T47D (cell line): ENCODE results near the gene MYOZ2.
A peak's percentile ranks its signal among the peaks of the same experiment; 100 is the strongest.

Experiments used
- DNase-seq, 2 experiments: peaks; one replicate each; pipeline versions ENCODE4 v3.0.0 to v3.0.0-alpha.2; 2011 to 2012; ENCODE audit warnings: low read depth in 1 of 2, low spot score in 1 of 2
- JUND ChIP-seq: IDR thresholded peaks from 2 replicates; pipeline ENCODE4 v1.6.1; 2012; ENCODE audit warnings: low read depth
- in situ Hi-C: cut with HindIII; loops from 2 replicates; pipeline ENCODE4 v1.10.0; 2016; ENCODE audit warnings: low sequenced_read_pairs, low pct_unique_long_range_greater_than_20kb

The MYOZ2 gene

GRCh38 chr4:119212964-119213606 is 77.5 kb downstream of the MYOZ2 start:
- peak; percentile 16 to 75 for DNase-seq
- in situ Hi-C loops, result no loop called here
- TF ChIP-seq JUND, result no peak

- in situ Hi-C loops, result no loop called here
- no peak for DNase-seq
- no peak for TF ChIP-seq JUND
Observed at GRCh38 chr4:119218093-119218492, 82.5 kb downstream of the MYOZ2 start.

DNA sequence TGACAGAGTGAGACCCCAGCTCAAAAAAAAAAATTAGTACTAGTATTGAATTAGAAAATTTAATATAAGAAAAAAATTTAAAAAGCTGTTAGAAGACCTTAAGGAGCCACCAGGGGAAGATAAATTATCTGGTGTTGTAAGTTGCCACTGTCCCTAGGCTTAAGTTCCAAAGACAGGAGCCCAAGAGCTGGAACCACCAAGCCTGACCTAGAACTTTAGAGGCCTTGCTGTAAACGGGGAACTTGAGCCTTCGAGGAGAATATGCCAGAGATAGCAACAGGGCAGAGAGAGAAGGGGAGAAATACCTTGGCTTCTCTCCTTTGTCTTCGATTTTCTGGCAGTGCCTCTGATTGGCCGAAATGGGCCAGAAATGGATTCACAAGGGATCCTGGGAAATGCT is 85.8 kb downstream of the MYOZ2 start:
- in situ Hi-C loops, result no loop called here

DNA sequence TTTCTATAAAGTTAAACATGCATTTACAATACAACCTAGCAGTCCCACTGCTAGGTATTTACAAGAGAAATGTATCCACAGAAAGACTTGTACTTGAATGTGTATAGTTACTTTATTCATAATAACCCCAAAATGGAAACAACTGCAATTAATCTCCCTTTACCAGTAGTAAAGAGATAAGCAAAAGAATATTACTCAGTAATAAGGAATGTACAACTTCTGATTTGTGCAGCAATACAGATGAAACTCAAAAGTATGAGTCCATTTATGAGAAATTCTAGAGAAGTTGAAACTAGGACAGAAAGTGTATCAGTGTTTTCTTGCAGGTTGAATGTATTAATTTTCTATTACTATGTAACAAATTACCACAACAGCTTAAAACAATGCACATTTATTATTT is 92.1 kb downstream of the MYOZ2 start:
- no peak for TF ChIP-seq JUND
- no peak for DNase-seq
- in situ Hi-C loops, result no loop called here

More for the DNA sequence above, 85.8 kb downstream of the MYOZ2 start:
- no peak for DNase-seq
- no peak for TF ChIP-seq JUND

GRCh38 chr4:119228406-119228805 is 92.8 kb downstream of the MYOZ2 start:
- no peak for TF ChIP-seq JUND
- in situ Hi-C loops, result no loop called here

GRCh38 chr4:119229908-119230687 is 94.5 kb downstream of the MYOZ2 start:
- no peak for TF ChIP-seq JUND
- in situ Hi-C loops, result no loop called here
- DNase-seq, result no peak

More at GRCh38 chr4:119228406-119228805, 92.8 kb downstream of the MYOZ2 start:
- DNase-seq, result no peak

DNA sequence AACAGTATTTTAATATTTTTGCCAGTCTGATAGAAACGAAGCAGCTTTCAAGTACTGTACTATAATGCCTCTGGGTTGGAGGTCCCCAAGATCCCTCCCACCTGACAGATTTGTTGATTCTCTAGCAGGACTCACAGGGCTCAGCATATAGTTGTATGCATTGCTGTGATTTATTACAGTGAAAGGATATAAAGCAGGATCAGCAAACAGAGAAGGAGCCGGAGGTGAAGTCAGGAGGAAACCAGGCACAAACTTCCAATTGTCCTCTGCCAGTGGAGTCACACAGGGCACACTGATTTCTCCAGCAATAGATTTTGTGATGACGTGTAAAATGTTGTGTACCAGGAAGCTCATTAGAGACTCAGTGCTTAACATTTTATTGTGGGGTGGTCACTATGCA is 95.9 kb downstream of the MYOZ2 start:
- no peak for TF ChIP-seq JUND
- DNase-seq, result no peak
- in situ Hi-C loops, result no loop called here

DNA sequence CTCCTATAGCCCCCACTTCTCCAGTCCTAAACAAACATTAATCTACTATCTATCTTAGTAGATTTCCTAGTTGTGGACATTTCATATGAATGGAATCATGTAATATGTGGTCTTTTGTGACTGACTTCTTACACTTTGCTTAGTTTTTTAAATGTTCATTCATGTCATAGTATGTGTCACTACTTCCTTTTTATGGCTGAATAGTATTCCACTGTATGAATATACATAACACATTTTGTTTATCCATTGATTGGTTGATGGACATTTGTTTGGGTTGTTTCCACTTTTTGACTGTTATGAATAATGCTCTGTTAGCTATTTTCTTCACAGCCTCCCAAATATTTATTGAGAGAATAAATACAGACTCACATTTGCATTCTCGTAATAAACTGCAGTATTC is 96.7 kb downstream of the MYOZ2 start:
- in situ Hi-C loops, result no loop called here
- DNase-seq, result no peak
- no peak for TF ChIP-seq JUND

- DNase-seq, result no peak
- in situ Hi-C loops, result no loop called here
- TF ChIP-seq JUND, result no peak
Observed at GRCh38 chr4:119233191-119233590, 97.6 kb downstream of the MYOZ2 start.

DNA sequence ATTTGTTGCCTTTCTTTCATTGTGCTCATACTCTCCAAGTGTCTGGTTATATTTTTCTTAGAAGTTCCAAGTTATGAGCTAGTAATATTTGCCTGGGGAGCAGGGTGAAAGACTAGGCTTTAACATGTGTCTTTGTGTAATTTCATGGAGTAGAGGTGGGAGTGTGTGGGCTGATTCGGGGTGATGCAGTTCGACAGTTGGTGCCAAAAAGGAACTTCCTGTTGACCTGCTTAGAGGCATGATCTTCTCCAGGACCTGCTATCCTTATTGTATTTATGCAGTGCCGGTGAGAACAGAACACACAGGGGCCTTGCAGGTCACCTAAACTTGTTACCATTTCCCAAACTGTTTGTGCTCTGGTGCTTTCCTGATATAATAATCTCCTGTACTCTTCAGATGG is 98.1 kb downstream of the MYOZ2 start:
- in situ Hi-C loops, result no loop called here
- no peak for TF ChIP-seq JUND
- DNase-seq, result no peak

DNA sequence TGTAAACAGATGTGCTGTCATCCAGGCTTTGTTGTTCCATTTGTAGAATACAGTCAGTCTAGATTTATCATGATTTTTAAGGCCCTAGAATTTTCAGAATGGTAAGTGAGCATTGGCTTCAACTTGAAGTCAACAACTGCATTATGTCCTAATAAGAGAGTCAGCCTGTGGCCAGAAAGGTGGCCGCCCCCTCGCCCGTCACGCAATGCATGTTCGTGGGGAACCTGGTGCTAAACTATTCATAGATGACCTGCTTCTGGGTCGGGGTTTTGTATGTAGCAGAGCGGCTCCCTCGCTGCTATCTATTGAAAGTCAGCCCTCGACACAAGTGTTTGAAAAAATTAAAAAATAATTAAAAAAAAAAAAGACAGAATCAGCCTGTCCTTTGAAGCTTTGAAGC is 101.6 kb downstream of the MYOZ2 start:
- in situ Hi-C loops, result no loop called here
- no peak for DNase-seq
- TF ChIP-seq JUND, result no peak
